ENCODE data around the gene MAPT. TPM values are rescaled to one million over a fixed set of nuclear protein-coding genes. Genes with fewer than 3 reads are reported as not detected.
A peak's percentile ranks its signal among the peaks of the same experiment; 100 is the strongest.

Gene MAPT
- total RNA-seq, 1 experiment from 2014 or later = 0.18 TPM

GRCh38 chr17:45969726-45970125, 75.4 kb downstream of the MAPT start:
- no peak for DNase-seq (ENCODE audit: low read depth)

GRCh38 chr17:45970659-45971058, 76.3 kb downstream of the MAPT start:
- DNase-seq (ENCODE audit: low read depth) = no peak

GRCh38 chr17:45971698-45972141, 77.4 kb downstream of the MAPT start:
- DNase-seq (ENCODE audit: low read depth) = no peak

- no peak for DNase-seq (ENCODE audit: low read depth)
Measured at GRCh38 chr17:45972531-45972930, 78.2 kb downstream of the MAPT start.

- DNase-seq (ENCODE audit: low read depth) = no peak
Measured at GRCh38 chr17:45973099-45973780, 78.9 kb downstream of the MAPT start.

- no peak for DNase-seq (ENCODE audit: low read depth)
Measured at GRCh38 chr17:45973946-45974859, 79.8 kb downstream of the MAPT start.

- no peak for DNase-seq (ENCODE audit: low read depth)
Measured at GRCh38 chr17:45974916-45975630, 80.7 kb downstream of the MAPT start.

- no peak for DNase-seq (ENCODE audit: low read depth)
Measured at GRCh38 chr17:45975640-45976295, 81.4 kb downstream of the MAPT start.

- no peak for DNase-seq (ENCODE audit: low read depth)
Measured at GRCh38 chr17:45976391-45976754, 82.0 kb downstream of the MAPT start.

- DNase-seq (ENCODE audit: low read depth) = peak; percentile 25
Measured at GRCh38 chr17:45976755-45977505, 82.6 kb downstream of the MAPT start.

- DNase-seq (ENCODE audit: low read depth) = no peak
Measured at GRCh38 chr17:45977506-45977824, 83.1 kb downstream of the MAPT start.

GRCh38 chr17:45977976-45978626, 83.7 kb downstream of the MAPT start:
- no peak for DNase-seq (ENCODE audit: low read depth)

GRCh38 chr17:45979137-45979536, 84.8 kb downstream of the MAPT start:
- DNase-seq (ENCODE audit: low read depth) = no peak

- DNase-seq (ENCODE audit: low read depth) = no peak
Measured at GRCh38 chr17:45980855-45981254, 86.5 kb downstream of the MAPT start.

GRCh38 chr17:45981306-45981705, 87.0 kb downstream of the MAPT start:
- DNase-seq (ENCODE audit: low read depth) = no peak

GRCh38 chr17:45982791-45983613, 88.6 kb downstream of the MAPT start:
- DNase-seq (ENCODE audit: low read depth) = no peak

- no peak for DNase-seq (ENCODE audit: low read depth)
Measured at GRCh38 chr17:45983614-45984310, 89.4 kb downstream of the MAPT start.

- DNase-seq (ENCODE audit: low read depth) = no peak
Measured at GRCh38 chr17:45984368-45984767, 90.0 kb downstream of the MAPT start.

- no peak for DNase-seq (ENCODE audit: low read depth)
Measured at GRCh38 chr17:45985447-45985846, 91.1 kb downstream of the MAPT start.

Data from HT1080 (cell line).